ENCODE measurements around the gene CNOT8.

GRCh38 chr5:154865466-154866184 lies 7.2 kb downstream of the CNOT8 start:
- no peak for TF ChIP-seq CTCF (conservative IDR thresholded peaks at IDR 0.05)
- no peak for TF ChIP-seq ZFX (IDR thresholded peaks at IDR 0.05)

Data from C4-2B (cell line).